ENCODE measurements around the gene MACROD2.

- TF ChIP-seq CHD1 (IDR thresholded peaks at IDR 0.05; ENCODE audit: low read depth, low read length) (no peak), CTCF (conservative IDR thresholded peaks at IDR 0.05; ENCODE audit: low read depth, low read length) (no peak), POLR2A (IDR thresholded peaks at IDR 0.05; ENCODE audit: low read depth, low read length) (no peak), SMC3 (IDR thresholded peaks at IDR 0.05; ENCODE audit: low read depth, low read length) (no peak), USF2 (IDR thresholded peaks at IDR 0.05; ENCODE audit: low read depth, low read length) (no peak), MXI1 (IDR thresholded peaks at IDR 0.05; ENCODE audit: borderline replicate concordance, low read depth, low read length) (no peak)
Measured at GRCh38 chr20:15703171-15703911, 1708.0 kb downstream of the MACROD2 start.

Measured in IMR-90 (cell line).